NCI-H748 (cell line): ENCODE data around the gene TRABD.

Experiments used
- DNase-seq: peaks from one replicate; lab custom pipeline; 2025; ENCODE audit not compliant: unreplicated experiment; lab: John Stamatoyannopoulos, UW

TRABD gene

GRCh38 chr22:50184902-50185374 is 775 bp upstream of the TRABD start:
- no peak for DNase-seq

GRCh38 chr22:50186181-50186714 is 535 bp downstream of the TRABD start:
- DNase-seq, result no peak

DNA sequence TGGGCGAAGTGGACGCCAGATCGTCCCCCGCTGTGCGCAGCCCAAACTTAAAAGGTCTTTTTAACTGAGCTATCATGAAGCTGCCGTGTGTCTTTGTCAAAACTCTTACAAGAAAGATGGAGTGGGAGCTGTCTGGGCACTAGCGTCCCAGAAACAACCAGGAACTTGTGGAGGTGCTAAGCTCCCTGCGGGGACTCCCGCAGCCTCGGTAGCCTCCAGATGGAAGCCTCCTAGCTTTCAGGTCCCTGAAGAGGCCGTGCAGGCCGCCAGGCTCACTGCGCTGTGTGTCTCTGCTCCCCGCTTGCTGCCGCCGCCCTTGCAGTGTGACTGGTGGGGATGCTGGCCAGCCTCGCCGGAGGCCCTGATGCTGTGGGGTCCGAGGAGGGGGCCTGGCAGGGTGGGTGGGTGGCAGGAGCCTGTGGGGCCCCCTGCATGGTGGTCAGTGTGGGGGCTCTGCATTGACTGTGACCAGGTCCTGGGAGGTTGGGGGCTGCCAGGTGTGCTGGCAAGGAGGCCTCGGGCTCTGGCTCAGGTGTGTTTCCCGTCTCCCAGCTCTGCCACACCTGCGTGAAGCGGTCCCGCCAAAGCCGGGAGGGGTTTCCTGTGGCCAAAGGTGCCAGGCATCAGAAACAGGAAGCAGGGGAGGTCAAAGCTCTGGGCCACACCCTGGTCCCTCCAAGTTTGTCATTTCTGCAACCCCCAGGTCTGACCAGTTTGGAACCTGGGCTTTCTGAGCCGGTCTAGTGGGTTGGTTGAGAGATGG is 1.2 kb downstream of the TRABD start:
- peak; percentile 35 for DNase-seq

- no peak for DNase-seq
These were observed 2.6 kb downstream of the TRABD start for GRCh38 chr22:50188356-50188755.

DNA sequence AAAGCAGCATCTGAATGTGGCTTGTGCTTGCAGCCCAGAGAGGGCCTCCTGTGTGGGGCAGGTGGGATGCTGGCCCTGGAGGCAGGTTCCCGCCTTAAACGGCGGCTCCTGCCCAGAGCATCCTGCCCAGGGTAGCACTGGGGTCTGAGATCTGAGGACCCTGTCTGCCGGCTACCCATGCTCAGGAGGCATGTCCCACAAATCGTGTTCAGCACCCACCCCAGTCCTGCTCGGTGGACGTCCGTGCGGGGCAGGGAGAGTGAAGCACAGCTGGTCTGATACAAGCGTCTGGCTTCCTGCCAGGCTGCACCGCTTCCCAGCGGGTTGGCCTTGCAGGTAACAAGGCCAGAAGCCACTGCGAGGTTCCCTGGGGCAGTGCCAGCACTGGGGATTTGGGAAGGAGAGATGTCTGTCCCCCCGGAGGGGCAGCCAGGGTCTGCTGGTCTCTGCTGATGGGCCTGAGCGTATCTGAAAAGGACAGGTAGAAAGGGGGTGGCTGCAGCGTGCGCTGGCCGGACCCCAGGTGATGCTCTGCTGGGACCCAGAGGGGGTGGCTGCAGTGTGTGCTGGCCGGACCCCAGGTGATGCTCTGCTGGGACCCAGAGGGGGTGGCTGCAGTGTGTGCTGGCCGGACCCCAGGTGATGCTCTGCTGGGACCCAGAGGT is 3.6 kb downstream of the TRABD start:
- peak; percentile 28 for DNase-seq

DNA sequence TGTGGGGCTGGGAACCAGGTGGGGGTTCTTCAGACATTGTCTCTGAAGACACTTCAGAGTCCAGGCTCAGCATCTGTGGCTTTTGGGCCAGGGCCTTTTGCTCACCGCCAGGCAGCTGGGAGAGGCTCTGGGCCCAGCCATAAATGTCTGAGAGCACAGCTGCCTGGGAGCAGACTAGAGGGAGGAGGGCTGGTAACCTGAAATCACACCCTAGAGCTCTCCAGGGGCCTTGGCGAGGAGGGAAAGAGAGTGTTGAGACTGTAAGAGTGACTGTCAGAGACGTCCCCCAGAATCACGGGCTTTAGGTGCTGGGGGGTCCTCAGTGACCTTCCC is 4.1 kb downstream of the TRABD start:
- no peak for DNase-seq

DNA sequence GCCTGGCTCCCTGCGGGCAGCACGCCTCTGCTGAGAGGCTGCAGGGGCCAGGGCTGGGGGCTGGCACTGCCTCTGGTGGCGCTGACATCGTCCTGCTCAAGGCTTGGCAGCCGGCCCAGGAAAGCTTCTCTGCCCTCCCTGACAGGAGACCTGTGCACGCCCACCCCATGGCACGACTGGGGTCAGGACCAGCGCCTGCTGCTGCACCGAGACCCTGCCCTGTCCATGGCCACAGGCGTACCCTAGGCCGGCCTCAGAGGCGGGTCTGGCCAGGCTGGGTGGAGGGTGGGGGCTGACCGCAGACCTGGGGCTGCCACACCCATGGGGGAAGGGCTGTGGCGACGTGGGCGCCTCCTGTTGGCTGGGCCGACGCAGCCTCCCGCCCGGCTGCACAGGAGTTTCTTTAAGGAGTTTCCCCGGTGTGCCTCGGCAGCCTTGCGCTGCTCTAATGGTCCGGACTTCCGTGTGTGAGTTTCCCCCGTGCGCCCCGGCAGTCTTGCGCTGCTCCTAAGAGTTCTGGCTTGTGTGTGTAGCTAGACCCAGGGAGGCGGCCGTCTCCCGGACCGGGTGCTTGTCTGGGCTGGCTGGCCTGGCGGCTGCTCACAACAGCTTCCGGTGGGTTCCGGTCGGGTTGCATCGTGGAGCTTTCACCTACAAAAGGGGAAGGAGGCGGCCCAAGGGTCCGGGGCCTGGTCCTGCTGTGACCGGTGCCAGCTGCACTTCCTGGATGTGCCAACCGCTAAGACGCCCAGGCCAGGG is 4.6 kb downstream of the TRABD start:
- DNase-seq, result peak; percentile 26

DNA sequence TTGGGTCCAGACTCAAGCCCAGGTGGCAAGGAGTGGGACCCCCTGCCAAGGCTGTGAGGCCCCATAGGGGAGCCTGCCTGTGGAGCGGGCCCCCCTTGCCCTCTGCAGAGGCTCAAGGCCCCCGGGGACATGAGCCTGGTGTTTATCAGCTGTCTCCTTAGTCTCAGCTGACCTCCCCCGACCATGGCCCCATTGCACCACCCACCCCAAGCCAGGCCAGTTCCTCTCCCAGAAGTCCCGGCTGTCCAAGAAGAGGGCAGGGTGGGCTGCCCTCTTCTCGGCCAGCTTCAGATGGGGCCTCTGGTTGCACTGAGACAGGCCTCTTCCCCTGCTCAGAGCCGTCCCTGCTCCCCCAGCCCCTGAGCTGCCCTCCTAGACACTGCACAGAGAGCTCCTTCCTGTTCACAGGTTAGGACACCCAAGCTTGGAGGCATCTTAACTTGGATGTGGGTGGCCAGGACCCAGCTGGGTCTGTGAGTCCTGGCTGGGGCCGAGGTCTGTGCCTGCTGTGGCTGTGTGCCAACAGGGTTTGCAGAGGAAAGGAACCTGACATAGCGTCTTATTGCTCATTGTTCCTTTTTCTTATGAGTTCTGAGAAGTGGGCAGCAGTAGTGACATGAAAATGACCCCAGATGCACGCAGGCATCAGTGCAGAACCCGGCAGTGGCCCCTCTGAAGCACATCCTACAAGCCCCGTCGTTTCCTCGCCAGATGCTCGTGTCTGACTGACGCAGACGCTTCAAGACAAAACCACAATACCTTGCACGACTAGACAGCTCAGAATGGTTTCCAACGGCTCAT is 5.4 kb downstream of the TRABD start:
- DNase-seq, result no peak

- peak; percentile 16 for DNase-seq
These were observed 6.9 kb downstream of the TRABD start for GRCh38 chr22:50192436-50193204.

GRCh38 chr22:50193621-50194020 is 7.9 kb downstream of the TRABD start:
- DNase-seq, result no peak

GRCh38 chr22:50194037-50194805 is 8.5 kb downstream of the TRABD start:
- DNase-seq, result no peak

GRCh38 chr22:50196256-50196655 is 10.5 kb downstream of the TRABD start:
- DNase-seq, result no peak

- no peak for DNase-seq
These were observed 11.5 kb downstream of the TRABD start for GRCh38 chr22:50197000-50197800.

GRCh38 chr22:50197856-50198623 is 12.3 kb downstream of the TRABD start:
- no peak for DNase-seq

DNA sequence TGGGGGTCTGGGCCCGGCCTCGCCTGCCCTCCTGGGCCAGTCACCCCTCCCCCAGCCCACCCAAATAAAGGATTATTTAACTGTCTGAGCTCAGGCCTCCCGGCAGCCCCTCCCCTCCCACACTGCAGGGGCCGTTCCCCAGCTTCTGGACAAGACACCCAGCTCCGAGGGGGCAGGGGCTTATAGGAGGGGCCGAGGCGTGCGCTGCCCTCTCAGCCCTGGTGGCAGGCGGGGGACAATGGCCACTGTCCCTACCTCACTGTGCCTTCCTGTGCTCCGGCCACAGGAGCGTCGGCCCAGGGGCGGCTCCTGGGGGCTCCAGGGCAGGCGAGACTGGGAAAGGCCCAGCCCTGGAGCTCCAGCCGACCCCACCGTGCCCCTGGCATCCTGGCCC is 12.9 kb downstream of the TRABD start:
- no peak for DNase-seq

- DNase-seq, result no peak
These were observed 13.6 kb downstream of the TRABD start for GRCh38 chr22:50199251-50199721.

- DNase-seq, result peak; percentile 53
These were observed 14.2 kb downstream of the TRABD start for GRCh38 chr22:50199829-50200460.
